Stimulated activated CD8-positive, alpha-beta memory T cell treated with anti-CD3 and anti-CD28 coated beads, Interleukin-12 subunit alpha, Interleukin-12 subunit beta, amount 100 ng/mL, for 24 hours (primary cell): Measurements from ENCODE around the gene RRP1B.
"Not testable (repeated sequence)": the region's sequence is repeated elsewhere in the genome, so short reads cannot be mapped to it uniquely, and the experiment has no call there.

Experiments
- DNase-seq: peaks from one replicate; pipeline ENCODE4 v3.0.0-alpha.2; 2020; ENCODE audit errors: extremely low read depth

Gene RRP1B

DNA sequence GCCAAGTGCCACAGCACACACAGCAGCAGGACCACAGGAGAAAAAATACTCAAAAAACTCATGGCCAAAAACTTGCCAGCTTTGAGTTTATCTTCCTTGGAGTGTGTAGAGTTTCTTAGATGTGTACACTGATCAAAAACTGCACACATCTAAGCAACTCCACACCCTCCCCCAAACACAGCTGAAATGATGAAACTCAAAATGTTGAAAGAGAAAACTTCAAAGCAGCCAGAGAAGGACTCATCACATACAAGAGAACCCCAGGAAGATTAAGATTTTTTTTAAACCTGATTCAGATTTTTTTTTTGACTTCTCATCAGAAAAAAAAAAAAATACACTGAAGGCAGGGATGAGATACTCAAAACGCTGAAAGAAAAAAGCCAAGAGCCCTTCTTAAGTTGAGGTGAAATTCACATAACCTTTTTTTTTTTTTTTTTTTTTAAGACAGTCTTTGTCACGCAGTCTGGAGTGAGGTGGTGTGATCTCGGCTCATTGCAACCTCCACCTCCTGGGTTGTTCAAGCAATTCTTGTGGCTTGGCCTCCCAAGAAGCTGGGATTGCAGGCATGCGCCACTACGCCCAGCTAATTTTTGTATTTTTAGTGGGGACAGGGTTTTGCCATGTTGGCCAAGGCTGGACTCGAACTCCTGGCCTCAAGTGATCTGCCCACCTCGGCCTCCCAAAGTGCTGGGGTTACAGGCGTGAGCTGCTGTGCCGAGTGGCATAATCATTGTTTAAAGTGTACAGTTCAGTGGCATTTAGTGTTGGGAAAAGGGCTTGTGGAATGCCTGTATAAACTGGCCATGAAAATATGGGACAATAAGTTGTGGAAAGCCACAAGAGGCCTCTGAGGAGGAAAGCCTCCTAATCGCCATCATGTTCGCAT is 38.6 kb downstream of the RRP1B start:
- no peak for DNase-seq

DNA sequence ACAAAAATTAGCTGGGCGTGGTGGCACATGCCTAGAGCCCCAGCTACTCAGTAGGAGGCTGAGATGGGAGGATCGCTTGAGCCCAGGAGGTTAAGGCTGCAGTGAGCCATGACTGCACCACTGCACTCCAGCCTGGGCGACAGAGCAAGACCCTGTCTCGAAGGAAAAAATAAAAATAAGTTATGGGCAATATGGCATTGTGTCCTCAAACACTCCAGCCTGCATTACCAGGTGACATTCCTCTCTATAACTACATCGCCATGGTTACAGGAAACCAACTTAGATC is 40.1 kb downstream of the RRP1B start:
- not testable (repeated sequence) for DNase-seq

DNA sequence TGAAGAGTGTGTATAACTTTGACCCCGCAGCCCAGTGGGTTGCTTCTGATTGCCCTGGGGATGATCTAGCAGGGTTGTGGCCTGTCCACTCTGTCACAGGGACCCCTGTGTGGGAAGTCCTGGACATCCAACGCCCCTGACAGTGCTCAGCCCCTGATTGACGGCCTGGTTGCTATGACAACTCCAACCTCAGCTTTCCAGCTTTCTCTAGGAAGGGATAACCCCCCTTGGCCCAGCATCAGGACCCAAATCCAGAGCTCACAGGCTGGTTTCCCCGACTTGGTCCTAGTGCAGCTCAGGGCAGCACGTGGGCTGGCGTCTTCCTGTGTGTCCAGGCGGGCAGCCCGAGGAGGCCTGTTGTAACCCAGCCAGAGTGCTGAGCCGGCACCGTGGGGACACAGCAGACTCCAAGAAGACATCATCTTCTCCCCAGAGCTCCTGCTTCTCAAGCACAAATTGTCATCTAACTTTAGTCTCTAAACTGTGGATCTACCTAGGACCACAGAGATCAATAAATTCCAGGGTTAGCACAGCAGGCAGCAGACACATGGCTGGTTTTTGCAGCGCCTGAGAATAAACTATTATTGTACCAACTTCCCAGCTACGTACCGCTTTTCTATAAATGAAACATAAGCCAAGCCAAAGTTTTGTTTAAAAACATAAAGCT is 40.7 kb downstream of the RRP1B start:
- no peak for DNase-seq

DNA sequence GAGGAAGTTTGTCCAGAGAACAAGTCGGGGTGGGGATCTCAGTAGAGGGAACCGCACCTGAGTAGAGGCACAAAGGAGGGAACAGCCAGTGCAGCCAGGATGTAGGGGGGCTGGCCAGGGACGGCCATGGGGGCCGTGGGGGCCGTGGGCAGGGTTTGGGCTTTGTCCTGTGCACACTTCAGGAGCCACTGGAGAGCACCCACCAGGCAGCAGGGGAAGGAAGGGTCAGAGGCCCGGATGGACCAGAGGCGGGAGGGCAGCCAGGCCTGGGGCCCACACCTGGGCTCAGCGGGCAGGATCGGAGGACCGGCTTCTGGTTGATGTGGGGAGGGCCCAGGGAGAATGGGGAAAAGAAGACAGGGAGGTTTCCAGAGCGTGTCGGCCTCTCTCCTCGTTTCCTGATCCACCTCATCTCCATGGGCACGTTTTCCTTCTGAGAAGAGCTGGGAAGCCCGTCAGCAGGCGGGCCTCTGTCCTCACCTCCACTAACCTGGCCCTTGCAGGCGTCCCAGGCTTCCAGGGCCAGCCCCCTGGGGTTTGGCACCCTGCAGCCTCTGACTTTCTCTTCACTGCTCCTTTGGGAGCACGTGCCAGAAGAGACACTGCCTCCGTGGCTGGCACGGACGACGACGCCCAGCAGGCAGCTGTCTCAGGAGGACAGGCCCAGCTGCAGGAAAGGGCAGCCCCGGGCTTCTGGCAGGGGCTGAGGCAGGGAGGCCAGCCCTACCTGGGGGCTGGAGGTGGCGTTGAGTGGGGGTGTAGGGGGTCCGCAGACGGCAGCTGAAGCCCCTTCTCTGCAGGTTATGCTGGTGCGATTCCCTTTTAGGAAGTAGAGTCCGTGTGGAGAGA is 42.8 kb downstream of the RRP1B start:
- no peak for DNase-seq

DNA sequence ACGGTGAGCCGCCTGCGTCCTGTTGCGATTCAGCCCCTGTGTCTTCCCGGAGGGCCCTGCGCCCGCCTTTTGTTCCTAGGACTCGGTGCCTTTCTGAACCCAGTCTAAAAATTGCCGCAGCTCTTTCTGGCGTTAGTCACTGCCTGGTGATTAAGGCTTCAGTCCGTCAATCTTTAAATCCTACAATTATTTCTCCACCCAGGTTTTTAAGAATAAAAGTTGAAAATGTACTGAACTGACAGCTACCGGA is 43.4 kb downstream of the RRP1B start:
- no peak for DNase-seq

DNA sequence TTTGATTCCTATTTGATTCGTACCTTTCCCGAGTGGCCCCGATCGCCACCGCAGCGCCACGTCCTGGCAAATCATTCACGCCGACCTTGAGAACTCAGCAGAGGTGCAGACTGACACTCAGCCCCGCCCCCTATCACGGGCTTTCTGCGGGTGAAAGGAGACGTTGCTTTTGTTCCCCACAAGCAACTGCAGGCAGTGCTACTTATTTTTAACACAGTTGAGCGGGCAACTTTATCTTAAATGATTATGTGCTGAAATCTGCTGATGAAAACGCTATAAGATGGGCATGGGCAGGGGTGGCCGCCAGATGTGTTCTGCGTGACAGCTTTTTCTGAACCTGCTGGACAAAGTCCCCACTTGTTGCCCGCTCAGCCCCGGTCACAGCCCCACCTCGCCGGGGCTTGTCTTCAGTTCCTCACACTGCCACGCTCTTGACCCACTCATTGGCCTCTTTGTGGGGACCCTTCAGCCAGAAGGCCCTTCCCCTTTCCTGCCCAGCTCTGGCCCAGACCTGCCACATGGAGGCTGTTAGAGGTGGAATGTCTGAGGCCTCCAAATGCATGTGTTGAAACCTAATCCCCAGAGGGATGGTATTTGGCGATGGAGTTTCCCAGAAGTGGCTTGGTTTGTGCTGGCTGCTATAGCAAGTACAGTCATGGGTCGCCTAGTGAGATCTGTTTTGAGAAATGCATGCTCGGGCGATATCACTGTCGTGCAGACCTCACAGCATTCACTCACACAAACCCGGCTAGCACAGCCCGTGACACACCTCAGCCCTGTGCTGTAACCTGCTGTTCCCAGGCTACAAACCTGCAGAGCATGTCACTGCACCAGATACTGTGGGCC is 43.9 kb downstream of the RRP1B start:
- no peak for DNase-seq

DNA sequence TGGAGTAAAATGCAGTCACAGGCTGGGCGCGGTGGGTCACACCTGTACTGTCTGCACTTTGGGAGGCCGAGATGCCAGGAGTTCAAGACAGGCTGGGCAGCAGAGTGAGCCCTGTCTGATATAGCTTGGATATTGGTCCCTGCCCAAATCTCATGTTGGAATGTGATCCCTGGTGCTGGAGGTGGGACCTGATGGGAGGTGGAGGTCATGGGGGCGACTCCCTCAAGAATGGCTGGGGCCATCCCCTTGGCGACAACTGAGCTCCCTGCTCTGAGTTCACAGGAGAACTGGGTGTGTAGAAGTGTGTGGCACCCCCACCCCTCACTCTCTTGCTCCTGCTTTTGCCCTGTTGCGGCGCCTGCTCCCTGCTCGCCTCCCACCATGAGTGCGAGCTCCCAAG is 48.1 kb downstream of the RRP1B start:
- DNase-seq, result no peak

DNA sequence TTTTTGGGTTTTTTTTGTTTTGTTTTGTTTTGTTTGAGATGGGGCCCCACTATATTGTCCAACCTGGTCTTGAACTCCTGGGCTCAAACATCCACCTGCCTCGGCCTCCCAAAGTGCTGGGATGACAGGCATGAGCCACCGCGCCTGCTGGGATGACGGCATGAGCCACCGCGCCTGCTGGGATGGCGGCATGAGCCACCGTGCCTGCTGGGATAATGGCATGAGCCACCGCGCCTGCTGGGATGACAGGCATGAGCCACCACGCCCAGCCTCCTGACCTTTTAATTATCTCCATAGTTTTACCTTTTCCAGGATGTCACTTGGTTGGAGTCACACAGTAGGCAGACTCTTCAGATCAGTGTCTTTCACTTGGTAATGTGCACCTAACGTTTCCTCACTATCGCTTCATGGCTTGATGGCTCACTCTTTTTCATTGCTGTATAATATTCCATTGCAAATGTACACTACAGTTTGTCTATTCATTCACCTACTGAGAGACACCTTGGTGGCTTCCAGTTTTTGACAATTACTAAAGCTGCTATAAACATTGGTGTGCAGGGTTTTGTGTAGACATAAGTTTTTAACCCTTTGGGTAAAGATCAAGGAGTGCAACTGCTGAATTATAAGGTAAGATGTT is 49.5 kb downstream of the RRP1B start:
- no peak for DNase-seq

DNA sequence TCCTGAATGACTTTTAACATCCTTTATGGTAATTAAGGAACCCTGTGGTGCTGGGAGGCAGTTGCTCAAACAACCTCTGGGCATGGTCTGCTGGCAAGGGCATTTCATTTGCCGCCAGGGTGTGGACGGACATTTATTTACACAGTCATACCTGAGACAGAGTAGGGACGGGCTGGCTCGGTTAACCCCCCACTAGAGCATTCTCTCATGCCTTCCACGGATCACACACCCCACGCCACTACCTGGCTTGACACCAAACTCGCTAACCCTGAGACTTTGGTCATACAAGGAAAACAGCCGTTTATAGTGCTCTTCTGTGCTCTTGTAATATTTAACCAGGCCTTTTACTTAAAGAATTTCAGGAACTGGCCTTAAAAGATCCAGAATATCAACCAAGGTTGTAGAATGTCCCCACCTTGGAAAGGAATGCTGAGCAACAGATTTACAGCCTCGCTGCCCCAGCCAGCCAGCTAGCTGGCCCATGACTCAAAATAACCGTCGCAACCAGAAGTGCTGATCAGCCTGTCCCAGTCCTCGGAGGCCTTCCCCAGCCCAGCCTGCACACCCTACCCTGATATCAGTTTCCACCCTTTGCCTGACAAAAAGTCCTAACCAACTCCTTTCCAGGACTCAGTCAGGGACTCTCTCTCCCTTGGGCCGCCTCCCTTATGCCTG is 53.0 kb downstream of the RRP1B start:
- DNase-seq, result no peak

DNA sequence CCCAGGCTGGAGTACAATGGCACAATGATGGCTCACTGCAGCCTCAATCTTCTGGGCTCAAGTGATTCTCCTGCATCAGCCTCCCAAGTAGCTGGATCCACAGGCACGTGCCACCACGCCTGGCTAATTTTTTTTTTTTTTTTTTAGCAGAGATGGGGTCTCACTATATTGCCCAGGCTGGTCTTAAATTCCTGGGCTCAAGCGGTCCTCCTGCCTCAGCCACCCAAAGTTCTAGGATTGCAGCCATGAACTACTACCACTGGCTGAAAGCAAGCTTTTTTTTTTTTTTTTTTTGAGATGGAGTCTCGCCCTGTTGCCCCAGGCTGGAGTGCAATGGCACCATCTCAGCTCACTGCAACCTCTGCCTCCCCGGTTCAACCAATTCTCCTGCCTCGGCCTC is 53.8 kb downstream of the RRP1B start:
- not testable (repeated sequence) for DNase-seq

DNA sequence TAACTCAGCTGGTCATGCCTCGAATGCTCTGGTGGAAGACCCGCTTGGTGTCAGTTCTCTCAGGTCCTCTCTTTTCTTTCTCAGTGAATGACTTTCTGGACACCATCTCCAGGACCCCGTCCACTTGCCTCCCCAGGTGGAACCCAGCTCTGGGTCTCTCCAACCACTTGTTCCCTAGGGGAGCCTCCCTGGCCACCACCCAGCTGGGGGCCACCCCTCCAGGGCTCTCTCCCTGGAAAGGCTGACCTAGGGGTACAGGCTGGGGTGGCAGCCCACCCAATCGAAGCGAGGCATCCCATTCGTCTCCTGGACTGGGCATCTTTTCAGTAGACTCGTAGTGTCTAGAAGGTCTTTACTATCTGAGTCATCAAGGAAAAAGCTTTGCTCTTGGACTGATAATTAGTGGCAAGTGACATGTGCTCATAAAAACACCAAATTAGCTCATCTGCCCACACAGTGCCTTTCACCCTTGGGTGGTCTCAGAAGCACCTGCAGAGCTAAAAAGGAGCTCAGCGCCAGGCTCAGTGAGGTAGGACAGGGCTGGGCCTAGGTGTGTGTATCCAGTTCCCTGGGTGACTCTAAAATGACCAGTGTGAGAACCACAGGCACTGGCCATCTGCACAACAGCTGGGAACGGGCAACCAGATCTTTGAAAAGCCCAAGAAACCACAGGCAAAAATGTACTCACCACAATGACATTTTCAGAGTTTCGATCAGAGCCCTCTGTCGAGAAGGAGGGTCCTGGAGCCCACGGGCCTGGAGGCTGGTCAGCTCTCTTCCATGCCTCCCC is 57.2 kb downstream of the RRP1B start:
- no peak for DNase-seq

DNA sequence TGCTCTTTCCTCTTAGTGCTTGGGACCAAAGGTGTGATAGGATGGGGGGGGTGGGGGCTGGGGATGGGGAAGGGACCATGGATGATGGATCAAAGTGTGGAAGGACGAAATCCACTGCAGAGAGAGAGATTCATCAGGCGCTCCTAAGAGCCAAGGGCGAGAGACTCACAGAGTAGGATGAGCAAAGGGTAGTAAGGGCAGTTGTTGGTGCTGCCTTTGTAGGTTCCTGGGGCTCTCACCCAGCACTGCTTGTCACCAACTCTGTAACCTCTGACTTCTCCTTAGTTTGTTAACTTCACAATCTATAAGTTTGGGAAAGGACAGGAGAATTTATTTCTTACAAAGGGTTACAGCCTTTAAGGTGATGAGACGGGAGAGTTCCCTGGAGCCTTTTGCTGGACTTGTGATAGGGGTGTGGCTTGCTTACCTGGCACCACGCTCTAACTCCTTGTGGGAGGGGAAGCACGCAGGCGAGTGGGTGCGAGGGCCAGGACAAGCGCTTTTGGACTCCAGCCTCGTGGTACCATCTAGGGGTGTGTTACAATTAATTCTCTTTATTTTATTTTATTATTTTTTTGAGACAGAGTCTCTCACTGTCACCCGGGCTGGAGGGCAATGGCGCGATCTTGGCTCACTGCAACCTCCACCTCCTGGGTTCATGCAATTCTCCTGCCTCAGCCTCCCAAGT is 58.0 kb downstream of the RRP1B start:
- no peak for DNase-seq

DNA sequence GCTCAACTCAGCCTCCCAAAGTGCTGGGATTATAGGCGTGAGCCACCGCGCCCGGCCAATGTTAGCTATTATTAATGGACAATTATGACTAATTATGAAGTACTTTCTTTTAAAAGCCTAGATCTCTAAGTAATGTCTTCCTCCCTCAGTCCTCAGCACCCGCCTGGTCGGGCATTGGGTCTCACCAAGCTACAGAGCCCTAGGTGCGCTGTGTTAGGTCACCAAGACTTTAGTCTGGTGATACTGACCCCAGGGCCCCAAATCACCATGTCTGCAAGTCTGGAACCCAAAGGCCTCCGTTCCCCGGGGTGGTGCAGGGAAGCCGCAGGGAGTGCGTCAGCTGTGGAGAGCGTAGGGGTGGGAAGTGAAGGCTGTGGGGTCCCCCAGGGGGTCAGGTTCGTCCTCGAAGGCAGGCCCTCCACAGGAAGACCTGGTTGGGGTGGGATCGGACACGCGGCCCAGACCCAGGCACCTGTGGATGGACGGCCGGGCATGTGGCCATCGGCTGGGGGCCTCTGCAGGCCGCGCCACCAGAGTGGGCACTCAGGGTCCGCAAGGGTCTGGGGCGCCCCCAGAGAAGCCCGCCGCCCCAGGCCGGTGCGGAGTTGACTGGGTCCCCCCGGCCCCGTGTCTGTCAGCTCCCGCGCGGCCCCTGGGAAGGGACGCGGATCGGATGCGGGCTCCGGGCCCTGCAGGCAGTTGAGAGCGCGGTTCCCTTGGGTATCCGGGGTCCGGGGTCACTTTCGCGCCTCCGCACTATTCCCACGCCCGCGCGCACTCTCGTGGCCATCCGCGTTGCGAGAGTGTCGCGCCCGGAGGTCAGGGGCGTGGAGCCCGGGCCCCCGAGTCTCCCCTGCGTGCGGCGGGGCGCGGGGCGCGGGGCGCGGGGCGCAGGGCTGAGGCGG is 58.9 kb downstream of the RRP1B start:
- DNase-seq, result no peak

DNA sequence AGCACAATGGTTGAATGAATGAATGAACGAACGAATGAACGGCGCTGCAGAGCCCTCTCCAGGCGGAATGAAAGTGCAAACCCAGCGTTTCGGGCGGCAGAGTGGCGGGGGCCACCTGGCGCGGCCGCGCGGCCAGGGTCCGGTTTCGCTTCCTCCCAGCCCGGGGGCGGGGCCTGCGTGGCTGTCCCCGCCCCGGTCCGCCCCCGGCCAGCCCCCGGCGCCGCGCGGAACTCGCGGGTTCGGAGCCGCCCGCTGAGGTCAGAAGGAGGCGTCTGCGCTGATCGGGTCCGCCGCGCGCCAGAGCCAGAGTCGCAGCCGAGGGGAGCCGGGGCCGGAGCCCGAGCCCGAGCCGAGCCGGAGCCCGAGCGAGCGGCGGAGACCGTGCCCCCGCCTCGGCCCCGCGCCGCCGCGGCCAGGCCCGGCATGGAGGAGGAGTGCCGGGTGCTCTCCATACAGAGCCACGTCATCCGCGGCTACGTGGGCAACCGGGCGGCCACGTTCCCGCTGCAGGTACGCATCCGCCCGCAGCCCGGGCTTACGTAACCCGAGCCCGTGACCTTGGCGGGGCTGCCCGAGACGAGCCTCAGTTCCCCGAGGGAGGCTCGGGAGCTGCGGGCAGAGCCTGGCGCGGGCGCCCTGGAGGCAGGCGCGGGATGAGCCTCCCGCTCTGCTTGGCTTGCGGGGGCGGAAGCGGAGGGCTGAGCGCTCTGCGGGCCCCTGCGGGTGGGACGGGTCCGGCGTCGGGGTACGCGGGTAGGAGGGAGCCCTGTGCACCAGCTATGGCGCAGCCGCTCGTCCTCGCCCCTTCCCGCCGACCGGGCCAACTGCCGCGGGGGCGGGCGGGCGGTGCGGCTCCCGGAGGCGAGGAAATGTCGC is 59.8 kb downstream of the RRP1B start, which contains the start of gene PDXK:
Gene PDXK, plus strand, starts transcription at position 258 of the 876 bp plus-strand sequence. Its CDS starts 166 bp downstream, at position 424.
- DNase-seq, result peak; percentile 45

DNA sequence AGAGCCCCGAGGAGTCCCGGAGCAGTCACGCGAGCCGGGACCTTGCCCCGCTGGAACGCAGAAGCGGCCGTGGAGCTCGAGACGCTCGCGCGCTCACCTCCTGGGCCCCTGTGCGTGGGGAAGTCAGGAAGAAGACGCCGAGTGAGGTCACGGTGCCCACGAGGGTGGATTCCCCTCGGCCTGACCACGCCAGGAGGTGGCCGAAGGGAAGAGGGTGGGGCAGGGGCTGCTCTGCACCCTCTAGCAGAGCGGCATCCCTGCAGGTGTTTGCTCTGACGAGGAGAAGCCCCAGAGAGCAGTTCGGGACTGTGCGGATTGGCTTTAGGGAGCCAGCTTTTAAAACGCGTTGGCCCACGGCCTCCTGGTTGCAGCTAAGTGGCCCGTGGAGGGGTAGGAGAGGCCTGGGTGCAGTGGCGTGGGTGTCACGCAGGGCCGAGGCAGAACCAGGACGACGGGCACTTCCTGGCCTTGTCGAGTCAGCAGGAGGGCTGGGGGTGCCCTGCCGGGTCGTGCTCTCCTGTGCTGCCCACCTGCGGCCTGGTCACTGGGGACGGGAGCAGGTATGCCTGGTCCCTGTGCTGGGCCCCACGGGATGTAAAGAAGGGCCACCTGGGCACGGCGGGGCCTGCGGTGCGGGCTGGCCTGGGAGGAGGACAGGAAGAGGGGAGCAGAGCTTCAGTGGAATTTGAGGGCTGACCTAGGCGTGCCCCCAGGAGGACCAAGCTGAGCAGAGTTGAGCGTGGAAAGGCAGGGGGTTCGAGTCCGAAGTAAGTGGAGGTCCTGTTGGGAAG is 60.6 kb downstream of the RRP1B start:
- no peak for DNase-seq

DNA sequence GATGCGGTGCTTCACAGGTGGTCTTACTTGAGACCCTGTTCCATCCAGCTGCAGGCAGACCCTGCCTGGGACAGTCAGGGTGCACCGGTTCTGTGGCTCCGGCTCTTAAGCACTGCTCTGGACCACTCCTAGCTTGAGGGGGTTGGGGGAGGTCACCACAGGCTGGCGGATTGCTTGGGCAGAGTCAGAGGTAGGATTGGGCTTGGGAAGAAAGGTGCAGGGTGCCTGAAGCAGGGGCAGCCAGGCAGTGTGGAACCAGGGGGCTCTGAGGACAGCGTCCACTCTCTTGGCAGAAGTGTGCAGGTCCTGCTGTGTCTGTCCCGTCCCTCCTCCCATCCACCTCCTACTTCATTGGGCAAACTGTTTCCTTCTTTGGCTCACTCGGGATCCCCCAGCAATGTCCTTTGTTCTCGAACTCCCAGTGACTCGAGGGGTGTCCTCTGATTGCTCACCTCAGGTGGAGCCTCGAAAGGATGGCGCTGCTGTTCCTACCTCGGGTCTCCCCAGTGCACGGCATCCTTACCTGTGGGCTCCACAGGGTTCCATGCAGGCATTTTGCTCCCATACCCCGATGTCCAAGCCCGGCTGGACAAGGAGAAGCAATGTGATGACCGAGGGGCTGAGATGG is 61.3 kb downstream of the RRP1B start:
- no peak for DNase-seq
